Measurements from ENCODE around the gene ERBB4. TPM values are rescaled to one million over a fixed set of nuclear protein-coding genes. Genes with fewer than 3 reads are reported as not detected.

ERBB4 gene
- polyA plus RNA-seq, 2 of the 4 experiments (the other 2 are of a cell fraction) = not detected

DNA sequence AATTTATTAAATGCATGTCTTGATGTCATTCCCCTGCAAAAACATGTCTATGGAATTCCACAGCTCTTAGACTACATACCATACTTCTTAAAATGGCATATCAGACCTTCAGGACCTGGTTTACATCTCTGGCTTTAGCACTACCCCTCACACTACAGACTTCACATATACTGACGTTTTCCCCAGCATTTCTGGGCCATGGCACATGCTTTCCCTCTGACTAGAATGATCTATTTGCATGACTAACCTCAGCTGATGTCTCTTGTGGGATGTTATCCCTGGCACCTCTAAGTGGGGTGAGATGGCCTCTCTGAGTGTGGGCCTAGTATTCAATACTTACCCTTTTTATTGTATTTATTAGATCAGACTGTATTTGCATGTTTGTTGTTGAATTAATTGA is 381.6 kb downstream of the ERBB4 start:
- TF ChIP-seq EHMT2 (IDR thresholded peaks at IDR 0.05; ENCODE audit: low read depth) = no peak
- 0% methylated on average over 1 of the region's 1 CpG for WGBS (ENCODE audit: missing lambda C conversion rate)
- H3K4me3 ChIP-seq = no peak overlapping the region
- no peak overlapping the region for H3K27ac ChIP-seq
- FAIRE-seq (no peak), DNase-seq (ENCODE audit: low read depth in 1 of 2, low spot score in 1 of 2) (no peak), ATAC-seq (no peak)
- ChIA-PET POLR2A (no interaction called here), CTCF (no interaction called here)
- no peaks in the 10 kb centered on the region for H3K9me3 ChIP-seq
- no peaks in the 10 kb centered on the region for H3K4me1 ChIP-seq
- H3K4me2 ChIP-seq = no peak overlapping the region

DNA sequence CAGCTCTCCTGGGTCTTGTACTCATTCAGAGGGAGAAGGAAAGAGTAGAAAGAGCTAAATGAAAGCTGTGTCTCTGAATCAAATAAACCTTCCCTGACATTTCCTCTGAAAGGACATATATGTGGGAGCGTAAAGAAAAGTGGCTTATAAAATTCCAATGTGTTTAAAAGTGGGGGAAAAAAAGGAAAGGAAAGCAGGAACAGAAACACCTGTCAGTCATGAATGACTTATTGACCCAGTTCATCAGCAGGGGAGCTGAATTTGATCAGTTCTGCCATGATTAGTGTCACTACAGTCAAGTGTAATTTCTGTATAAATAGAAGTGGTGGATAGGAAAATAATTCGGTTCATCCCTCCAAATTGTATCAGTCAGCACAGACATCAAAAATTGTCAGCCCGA is 382.5 kb downstream of the ERBB4 start:
- FAIRE-seq (no peak), ATAC-seq (no peak), DNase-seq (ENCODE audit: low read depth in 1 of 2, low spot score in 1 of 2) (no peak)
- Histone ChIP-seq H3K4me3 (no peak overlapping the region), H3K4me1 (no peaks in the 10 kb centered on the region), H3K4me2 (no peak overlapping the region), H3K27ac (no peak overlapping the region), H3K9me3 (no peaks in the 10 kb centered on the region)
- CTCF ChIA-PET = no interaction called here
- WGBS (ENCODE audit: missing lambda C conversion rate) = 56% methylated on average over 3 of the region's 3 CpGs
- POLR2A ChIA-PET = no interaction called here
- TF ChIP-seq CBX8 (IDR thresholded peaks at IDR 0.05) (no peak), MAFK (IDR thresholded peaks at IDR 0.05; ENCODE audit: partially characterized antibody) (no peak), BCL3 (IDR thresholded peaks at IDR 0.05) (no peak), ELK1 (IDR thresholded peaks at IDR 0.05; ENCODE audit: low read depth, low read length) (no peak), SMC3 (IDR thresholded peaks at IDR 0.05) (no peak), MAZ (IDR thresholded peaks at IDR 0.05; ENCODE audit: borderline replicate concordance, low read depth, low read length) (no peak), HOXB13 (CRISPR knock-in tag; IDR thresholded peaks at IDR 0.05; ENCODE audit: low read depth) (no peak), MYC (IDR thresholded peaks at IDR 0.05; ENCODE audit: borderline replicate concordance, low read length) (no peak), CTCF (IDR thresholded peaks at IDR 0.05) (no peak), RCOR1 (IDR thresholded peaks at IDR 0.05; ENCODE audit: low read depth, low read length) (no peak), KDM1A (IDR thresholded peaks at IDR 0.05; ENCODE audit: low read depth) (no peak), E2F6 (IDR thresholded peaks at IDR 0.05; ENCODE audit: borderline replicate concordance, low read depth) (no peak), ATOH8 (CRISPR knock-in tag; IDR thresholded peaks at IDR 0.05; ENCODE audit: low read depth) (no peak), TP53 (CRISPR knock-in tag; IDR thresholded peaks at IDR 0.05) (no peak), HOXB5 (CRISPR knock-in tag; IDR thresholded peaks at IDR 0.05) (no peak)

GRCh38 chr2:212154477-212154878 is 384.1 kb downstream of the ERBB4 start:
- ChIA-PET CTCF (no interaction called here), POLR2A (no interaction called here)
- DNase-seq (ENCODE audit: low read depth in 1 of 2, low spot score in 1 of 2) (no peak), ATAC-seq (no peak), FAIRE-seq (no peak)
- Histone ChIP-seq H3K27ac (no peak overlapping the region), H3K4me3 (no peak overlapping the region), H3K4me1 (no peaks in the 10 kb centered on the region), H3K9me3 (no peaks in the 10 kb centered on the region), H3K4me2 (no peak overlapping the region)
- TF ChIP-seq SREBF2 (IDR thresholded peaks at IDR 0.05) (no peak), EHMT2 (IDR thresholded peaks at IDR 0.05; ENCODE audit: low read depth) (no peak), JUNB (IDR thresholded peaks at IDR 0.05) (no peak), HOXB5 (CRISPR knock-in tag; IDR thresholded peaks at IDR 0.05) (no peak), TP53 (CRISPR knock-in tag; IDR thresholded peaks at IDR 0.05) (no peak), TFCP2L1 (CRISPR knock-in tag; IDR thresholded peaks at IDR 0.05) (no peak), E2F6 (IDR thresholded peaks at IDR 0.05; ENCODE audit: borderline replicate concordance, low read depth) (no peak), HDAC2 (IDR thresholded peaks at IDR 0.05) (no peak), NPAS2 (CRISPR knock-in tag; IDR thresholded peaks at IDR 0.05; ENCODE audit: borderline replicate concordance) (no peak), ATOH8 (CRISPR knock-in tag; IDR thresholded peaks at IDR 0.05; ENCODE audit: low read depth) (no peak), RCOR1 (IDR thresholded peaks at IDR 0.05; ENCODE audit: low read depth, low read length) (no peak), KDM1A (IDR thresholded peaks at IDR 0.05; ENCODE audit: low read depth) (no peak)
- TF ChIP-seq, protein P1, sequence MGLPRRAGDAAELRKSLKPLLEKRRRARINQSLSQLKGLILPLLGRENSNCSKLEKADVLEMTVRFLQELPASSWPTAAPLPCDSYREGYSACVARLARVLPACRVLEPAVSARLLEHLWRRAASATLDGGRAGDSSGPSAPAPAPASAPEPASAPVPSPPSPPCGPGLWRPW (IDR thresholded peaks at IDR 0.05) = no peak
- WGBS (ENCODE audit: missing lambda C conversion rate) = 76% methylated on average over 2 of the region's 2 CpGs
